ENCODE data around the gene WDR45. TPM values are rescaled to one million over a fixed set of nuclear protein-coding genes. Genes with fewer than 3 reads are reported as not detected.
A peak's percentile ranks its signal among the peaks of the same experiment; 100 is the strongest.

WDR45 gene
- 31.5 and 35.8 TPM in 2 replicates for total RNA-seq (2021)
- long read RNA-seq, transcript WDR45-224 (10 exons, 1,301 nt) = minor isoform, 24 of 196 reads
- long read RNA-seq, transcript WDR45-206 (11 exons, 1,381 nt) = minor isoform, 6 of 196 reads
- long read RNA-seq, transcript WDR45-207 (11 exons, 1,639 nt) = major isoform, 85 of 196 reads
- long read RNA-seq, partial matches to known transcripts = 10 of 196 reads
- long read RNA-seq, other reads (novel, unspliced or antisense) = 68 of 196 reads

- TF ChIP-seq, protein P1, sequence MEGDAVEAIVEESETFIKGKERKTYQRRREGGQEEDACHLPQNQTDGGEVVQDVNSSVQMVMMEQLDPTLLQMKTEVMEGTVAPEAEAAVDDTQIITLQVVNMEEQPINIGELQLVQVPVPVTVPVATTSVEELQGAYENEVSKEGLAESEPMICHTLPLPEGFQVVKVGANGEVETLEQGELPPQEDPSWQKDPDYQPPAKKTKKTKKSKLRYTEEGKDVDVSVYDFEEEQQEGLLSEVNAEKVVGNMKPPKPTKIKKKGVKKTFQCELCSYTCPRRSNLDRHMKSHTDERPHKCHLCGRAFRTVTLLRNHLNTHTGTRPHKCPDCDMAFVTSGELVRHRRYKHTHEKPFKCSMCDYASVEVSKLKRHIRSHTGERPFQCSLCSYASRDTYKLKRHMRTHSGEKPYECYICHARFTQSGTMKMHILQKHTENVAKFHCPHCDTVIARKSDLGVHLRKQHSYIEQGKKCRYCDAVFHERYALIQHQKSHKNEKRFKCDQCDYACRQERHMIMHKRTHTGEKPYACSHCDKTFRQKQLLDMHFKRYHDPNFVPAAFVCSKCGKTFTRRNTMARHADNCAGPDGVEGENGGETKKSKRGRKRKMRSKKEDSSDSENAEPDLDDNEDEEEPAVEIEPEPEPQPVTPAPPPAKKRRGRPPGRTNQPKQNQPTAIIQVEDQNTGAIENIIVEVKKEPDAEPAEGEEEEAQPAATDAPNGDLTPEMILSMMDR (conservative IDR thresholded peaks at IDR 0.05) = no peak
- H3K14ac ChIP-seq (ENCODE audit: insufficient read depth, low read length) = no peak within 1 kb of the TSS; the same call in 1 of the 2 replicates
- H4K91ac ChIP-seq (ENCODE audit: insufficient read length, low read depth, low read length) = no peak within 1 kb of the TSS
- H4K8ac ChIP-seq (replicated peaks; ENCODE audit: insufficient read length, low read depth, low read length) = no peak within 1 kb of the TSS
- no peak within 1 kb of the TSS for H3K56ac ChIP-seq (ENCODE audit: insufficient read length, low read depth, low read length)
- H2AK5ac ChIP-seq (ENCODE audit: insufficient read length, low read length) = no peak within 1 kb of the TSS
- H3K18ac ChIP-seq (ENCODE audit: insufficient read length, low read depth, low read length) = peak within 1 kb of the TSS; percentile 62
- H3K27ac Mint-ChIP-seq = peak within 1 kb of the TSS; percentile 24 to 94 (median 93)
- no peak within 1 kb of the TSS for H3K4ac ChIP-seq (ENCODE audit: low read depth, low read length)
- no peaks in the 10 kb centered on the region for H3K79me2 ChIP-seq (ENCODE audit: insufficient read depth, low read length)
- H3K4me2 ChIP-seq (ENCODE audit: insufficient read depth, insufficient read length, low read length) = peak within 1 kb of the TSS; percentile 68
- no peak within 1 kb of the TSS for H3K27ac ChIP-seq (ENCODE audit: insufficient read length, low read depth, low read length)
- H3K27me3 ChIP-seq (ENCODE audit: insufficient read depth, low read length) = no peaks in the 10 kb centered on the region
- peaks cover 59 to 65% of the 10 kb centered on the region in 2 experiments for H3K9me3 Mint-ChIP-seq
- H2BK15ac ChIP-seq (ENCODE audit: low read depth, low read length) = no peak within 1 kb of the TSS
- no peak within 1 kb of the TSS for H3T11ph ChIP-seq (ENCODE audit: low read length)
- H2BK120ac ChIP-seq (ENCODE audit: low read depth, low read length, poor library complexity, severe bottlenecking) = no peak within 1 kb of the TSS
- H3K27me3 Mint-ChIP-seq (ENCODE audit: low read depth) = peaks cover 2% of the 10 kb centered on the region; the same call in 1 of the 2 replicates
- H3K4me1 ChIP-seq (ENCODE audit: insufficient read depth, low read length) = no peaks in the 10 kb centered on the region; the same call in 1 of the 2 replicates
- no peak within 1 kb of the TSS for H2BK20ac ChIP-seq (ENCODE audit: low read depth, low read length, poor library complexity, severe bottlenecking)
- DNase-seq = peak; percentile 57
- H2BK5ac ChIP-seq (ENCODE audit: insufficient read length, low read length) = peak within 1 kb of the TSS; percentile 44
- H3K4me3 Mint-ChIP-seq = peak within 1 kb of the TSS; percentile 85 to 95
- H2BK12ac ChIP-seq (ENCODE audit: insufficient read length, low read depth, low read length) = no peak within 1 kb of the TSS
- peak within 1 kb of the TSS; percentile 86 for H3K9ac ChIP-seq (ENCODE audit: extremely low read depth, insufficient read length, low read length)
- WGBS (ENCODE audit: extremely low coverage, insufficient read length, low lambda C conversion rate) = no CpG with 5 or more reads among the region's 55 CpGs
- no peak within 1 kb of the TSS for H2AFZ ChIP-seq (ENCODE audit: low read length)
- no peaks in the 10 kb centered on the region for H4K20me1 ChIP-seq (ENCODE audit: control insufficient read depth, insufficient read depth, insufficient read length)
- H3K79me1 ChIP-seq (ENCODE audit: insufficient read depth, low read depth, low read length, poor library complexity, severe bottlenecking) = no peaks in the 10 kb centered on the region
- peaks cover 4% of the 10 kb centered on the region for H3K23me2 ChIP-seq (ENCODE audit: insufficient read length, low read depth, low read length, poor library complexity, severe bottlenecking)
- H3K4me1 Mint-ChIP-seq = peaks cover 2 to 9% of the 10 kb centered on the region in 2 experiments; a peak in 3 of 4 replicates
- H3K9me3 ChIP-seq (ENCODE audit: control insufficient read depth, low read depth, low read length) = no peaks in the 10 kb centered on the region
- peak within 1 kb of the TSS; percentile 25 for H4K5ac ChIP-seq (ENCODE audit: insufficient read length, low read depth, low read length)
- H3K36me3 Mint-ChIP-seq (ENCODE audit: insufficient read depth in 1 of 3, low read depth in 3 of 3) = peaks cover 8 to 19% (median 9%) of the 10 kb centered on the region in 3 experiments; a peak in 4 of 7 replicates
- H3K23ac ChIP-seq (ENCODE audit: insufficient read length, low read depth, low read length) = no peak within 1 kb of the TSS
Measured at GRCh38 chrX:49079489-49080428, at the start of gene WDR45. Gene WDR45 (minus strand): TSS chrX:49079887. CDS start chrX:49078095, 1,792 bp downstream.

Data from H9 (cell line).